DOHH2 (cell line): ENCODE measurements around the gene FAM209A.

ENCODE experiments used
- CTCF ChIP-seq: fragments of 200-600 bp; sonication (generic); IDR thresholded peaks from one replicate; pipeline ENCODE4 v1.5.1; 2014; ENCODE audit warnings: antibody characterized with exemption, mild to moderate bottlenecking, low read depth, low read length; ENCODE audit not compliant: poor library complexity, severe bottlenecking
- EZH2phosphoT487 ChIP-seq: fragments of 200-600 bp; sonication (generic); IDR thresholded peaks from 2 replicates; pipeline ENCODE4 v1.6.1; 2017; ENCODE audit warnings: borderline replicate concordance, mild to moderate bottlenecking, antibody characterized with exemption, low read length, moderate library complexity, mixed read lengths

- no peak for TF ChIP-seq CTCF
- TF ChIP-seq EZH2phosphoT487 = no peak
Observed at GRCh38 chr20:56516631-56517030, 7.9 kb upstream of the FAM209A start.
